ENCODE data around the gene SLC41A3.
"Not testable (repeated sequence)": the region's sequence is repeated elsewhere in the genome, so short reads cannot be mapped to it uniquely, and the experiment has no call there.

The SLC41A3 gene

GRCh38 chr3:126085276-126085675 lies 1.4 kb upstream of the SLC41A3 start:
- in situ Hi-C loops (cut with MboI; ENCODE audit: low sequenced_read_pairs): no loop called here

GRCh38 chr3:126084768-126085180 lies 850 bp upstream of the SLC41A3 start:
- in situ Hi-C loops (cut with MboI; ENCODE audit: low sequenced_read_pairs): no loop called here

- in situ Hi-C loops (cut with MboI; ENCODE audit: low sequenced_read_pairs): no loop called here
These were observed 412 bp downstream of the SLC41A3 start for GRCh38 chr3:126083511-126083912.

GRCh38 chr3:126083138-126083445 lies 832 bp downstream of the SLC41A3 start:
- in situ Hi-C loops (cut with MboI; ENCODE audit: low sequenced_read_pairs): no loop called here

- in situ Hi-C loops (cut with MboI; ENCODE audit: low sequenced_read_pairs): no loop called here
These were observed 1.4 kb downstream of the SLC41A3 start for GRCh38 chr3:126082362-126083137.

- in situ Hi-C loops (cut with MboI; ENCODE audit: low sequenced_read_pairs): no loop called here
These were observed 2.1 kb downstream of the SLC41A3 start for GRCh38 chr3:126081618-126082361.

GRCh38 chr3:126080970-126081369 lies 3.0 kb downstream of the SLC41A3 start:
- in situ Hi-C loops (cut with MboI; ENCODE audit: low sequenced_read_pairs): no loop called here

- in situ Hi-C loops (cut with MboI; ENCODE audit: low sequenced_read_pairs): no loop called here
These were observed 5.1 kb downstream of the SLC41A3 start for GRCh38 chr3:126078866-126079265.

GRCh38 chr3:126077754-126078153 lies 6.2 kb downstream of the SLC41A3 start:
- in situ Hi-C loops (cut with MboI; ENCODE audit: low sequenced_read_pairs): no loop called here

- in situ Hi-C loops (cut with MboI; ENCODE audit: low sequenced_read_pairs): no loop called here
These were observed 7.8 kb downstream of the SLC41A3 start for GRCh38 chr3:126076140-126076539.

GRCh38 chr3:126070146-126070545 lies 13.8 kb downstream of the SLC41A3 start:
- in situ Hi-C loops (cut with MboI; ENCODE audit: low sequenced_read_pairs): no loop called here

- in situ Hi-C loops (cut with MboI; ENCODE audit: low sequenced_read_pairs): no loop called here
These were observed 16.0 kb downstream of the SLC41A3 start for GRCh38 chr3:126067959-126068358.

GRCh38 chr3:126066676-126067075 lies 17.2 kb downstream of the SLC41A3 start:
- in situ Hi-C loops (cut with MboI; ENCODE audit: low sequenced_read_pairs): not testable (repeated sequence)

- in situ Hi-C loops (cut with MboI; ENCODE audit: low sequenced_read_pairs): no loop called here
These were observed 18.0 kb downstream of the SLC41A3 start for GRCh38 chr3:126065876-126066275.

GRCh38 chr3:126064627-126065258 lies 19.2 kb downstream of the SLC41A3 start:
- in situ Hi-C loops (cut with MboI; ENCODE audit: low sequenced_read_pairs): no loop called here

- in situ Hi-C loops (cut with MboI; ENCODE audit: low sequenced_read_pairs): no loop called here
These were observed 20.5 kb downstream of the SLC41A3 start for GRCh38 chr3:126063358-126063965.

- in situ Hi-C loops (cut with MboI; ENCODE audit: low sequenced_read_pairs): no loop called here
These were observed 22.5 kb downstream of the SLC41A3 start for GRCh38 chr3:126061301-126062032.

GRCh38 chr3:126060613-126061145 lies 23.2 kb downstream of the SLC41A3 start:
- in situ Hi-C loops (cut with MboI; ENCODE audit: low sequenced_read_pairs): no loop called here

- in situ Hi-C loops (cut with MboI; ENCODE audit: low sequenced_read_pairs): no loop called here
These were observed 25.3 kb downstream of the SLC41A3 start for GRCh38 chr3:126058666-126059065.

GRCh38 chr3:126057936-126058335 lies 26.0 kb downstream of the SLC41A3 start:
- in situ Hi-C loops (cut with MboI; ENCODE audit: low sequenced_read_pairs): no loop called here

GRCh38 chr3:126057501-126057819 lies 26.5 kb downstream of the SLC41A3 start:
- in situ Hi-C loops (cut with MboI; ENCODE audit: low sequenced_read_pairs): no loop called here
